Activated CD8-positive, alpha-beta T cell treated with anti-CD3 and anti-CD28 coated beads for 36 hours (primary cell): ENCODE measurements around the gene DNAI7. TPM values are rescaled to one million over a fixed set of nuclear protein-coding genes. Genes with fewer than 3 reads are reported as not detected.

Experiments used
- ATAC-seq: fragments of 200-7000 bp; cut with Tn5 transposase; one replicate; pipeline ENCODE4 v1.10.0; 2021; ENCODE audit warnings: mild to moderate bottlenecking, moderate library complexity
- CTCF ChIA-PET: fragments of 350-600 bp; sonication (Branson Sonifier 250); formaldehyde crosslinking; loops from one replicate; lab custom pipeline; 2021; ENCODE audit warnings: antibody characterized with exemption; lab: Charles Lee
- POLR2A ChIA-PET: fragments of 350-600 bp; sonication (Branson Sonifier 250); formaldehyde crosslinking; loops from one replicate; lab custom pipeline; 2021; ENCODE audit warnings: antibody characterized with exemption; lab: Charles Lee
- DNase-seq: peaks from one replicate; pipeline ENCODE4 v3.0.0-alpha.2; 2020
- H3K27ac Mint-ChIP-seq: one replicate; pipeline ENCODE4 v1.8.0; 2021; ENCODE audit warnings: mild to moderate bottlenecking, mixed read lengths
- H3K27me3 Mint-ChIP-seq: one replicate; pipeline ENCODE4 v1.8.0; 2021; ENCODE audit warnings: mixed read lengths
- H3K36me3 Mint-ChIP-seq: one replicate; pipeline ENCODE4 v1.8.0; 2021; ENCODE audit warnings: low read depth, mixed read lengths
- H3K4me1 Mint-ChIP-seq: one replicate; pipeline ENCODE4 v1.8.0; 2021; ENCODE audit warnings: low read depth, mixed read lengths
- H3K4me3 Mint-ChIP-seq: one replicate; pipeline ENCODE4 v1.8.0; 2021; ENCODE audit warnings: mild to moderate bottlenecking, moderate library complexity, mixed read lengths
- H3K9me3 Mint-ChIP-seq: one replicate; pipeline ENCODE4 v1.8.0; 2021; ENCODE audit warnings: mixed read lengths
- intact Hi-C: fragments of 100-400 bp; cut with micrococcal nuclease; formaldehyde crosslinking; loops from one replicate; pipeline ENCODE4 v1.10.0; 2022
- total RNA-seq, 2 experiments: library from RNA; stranded (reverse); gene quantifications; one replicate each; pipeline ENCODE4 v1.2.3, GENCODE V29; 2021
- TF ChIP-seq, protein P1 (sequence below): fragments of 200-600 bp; IDR thresholded peaks from one replicate; pipeline ENCODE4 v1.8.0; 2022; ENCODE audit warnings: antibody characterized with exemption, mild to moderate bottlenecking

Gene DNAI7
- total RNA-seq, 2 experiments from 2014 or later, result not detected

DNA sequence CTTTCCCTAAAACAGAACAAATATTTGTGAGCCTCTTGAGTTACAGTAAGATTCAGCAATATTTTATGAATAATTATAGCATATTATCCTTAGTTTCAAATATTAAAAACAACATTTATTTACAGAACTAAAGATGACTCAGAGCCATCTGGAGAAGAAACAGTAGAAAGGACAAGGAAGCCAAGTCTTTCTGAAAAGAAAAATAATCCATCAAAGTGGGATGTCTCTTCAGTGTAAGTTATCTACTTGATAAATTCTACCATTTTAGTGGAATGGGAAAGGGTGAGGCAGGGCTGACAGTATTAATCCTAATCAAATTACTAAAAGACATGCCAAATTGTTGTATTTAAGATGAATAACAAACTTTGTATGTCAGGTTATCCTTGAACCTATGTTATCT, 88.1 kb downstream of the DNAI7 start:
- peaks cover 4% of the 10 kb centered on the region for H3K9me3 Mint-ChIP-seq
- no peak overlapping the region for H3K4me3 Mint-ChIP-seq
- no peak overlapping the region for H3K27ac Mint-ChIP-seq
- POLR2A ChIA-PET, result no interaction called here
- CTCF ChIA-PET, result no interaction called here
- H3K4me1 Mint-ChIP-seq, result peaks cover 3% of the 10 kb centered on the region
- ATAC-seq (no peak), DNase-seq (no peak)
- TF ChIP-seq, protein P1, sequence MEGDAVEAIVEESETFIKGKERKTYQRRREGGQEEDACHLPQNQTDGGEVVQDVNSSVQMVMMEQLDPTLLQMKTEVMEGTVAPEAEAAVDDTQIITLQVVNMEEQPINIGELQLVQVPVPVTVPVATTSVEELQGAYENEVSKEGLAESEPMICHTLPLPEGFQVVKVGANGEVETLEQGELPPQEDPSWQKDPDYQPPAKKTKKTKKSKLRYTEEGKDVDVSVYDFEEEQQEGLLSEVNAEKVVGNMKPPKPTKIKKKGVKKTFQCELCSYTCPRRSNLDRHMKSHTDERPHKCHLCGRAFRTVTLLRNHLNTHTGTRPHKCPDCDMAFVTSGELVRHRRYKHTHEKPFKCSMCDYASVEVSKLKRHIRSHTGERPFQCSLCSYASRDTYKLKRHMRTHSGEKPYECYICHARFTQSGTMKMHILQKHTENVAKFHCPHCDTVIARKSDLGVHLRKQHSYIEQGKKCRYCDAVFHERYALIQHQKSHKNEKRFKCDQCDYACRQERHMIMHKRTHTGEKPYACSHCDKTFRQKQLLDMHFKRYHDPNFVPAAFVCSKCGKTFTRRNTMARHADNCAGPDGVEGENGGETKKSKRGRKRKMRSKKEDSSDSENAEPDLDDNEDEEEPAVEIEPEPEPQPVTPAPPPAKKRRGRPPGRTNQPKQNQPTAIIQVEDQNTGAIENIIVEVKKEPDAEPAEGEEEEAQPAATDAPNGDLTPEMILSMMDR, result no peak
- intact Hi-C loops, result no loop called here
- H3K36me3 Mint-ChIP-seq, result peaks cover 32% of the 10 kb centered on the region
- H3K27me3 Mint-ChIP-seq, result no peaks in the 10 kb centered on the region

DNA sequence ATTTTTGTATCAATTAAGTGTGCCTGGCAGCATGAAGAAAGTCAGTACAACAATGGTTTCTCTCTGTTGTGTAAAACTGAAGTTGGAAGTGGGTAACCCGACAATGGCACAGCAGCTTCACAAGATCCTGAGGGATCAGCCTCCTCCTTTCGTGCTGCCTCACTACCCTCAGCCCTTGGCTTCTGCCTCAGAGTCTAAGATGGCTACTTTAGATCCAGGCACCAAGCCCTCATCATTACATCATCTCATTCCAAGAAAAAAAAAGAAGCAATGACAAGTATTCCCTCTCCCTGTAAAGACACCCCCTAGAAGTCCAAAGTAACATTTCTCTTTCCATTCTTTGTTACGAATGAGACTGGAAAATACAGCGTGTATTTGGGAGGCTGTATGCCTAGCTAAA, 92.6 kb downstream of the DNAI7 start:
- Mint-ChIP-seq H3K4me3 (no peak overlapping the region), H3K27ac (no peak overlapping the region), H3K36me3 (peaks cover 22% of the 10 kb centered on the region), H3K9me3 (no peaks in the 10 kb centered on the region), H3K4me1 (peaks cover 8% of the 10 kb centered on the region), H3K27me3 (no peaks in the 10 kb centered on the region)
- ATAC-seq (no peak), DNase-seq (no peak)
- intact Hi-C loops, result no loop called here
- TF ChIP-seq, protein P1, result no peak
- ChIA-PET CTCF (no interaction called here), POLR2A (no interaction called here)

DNA sequence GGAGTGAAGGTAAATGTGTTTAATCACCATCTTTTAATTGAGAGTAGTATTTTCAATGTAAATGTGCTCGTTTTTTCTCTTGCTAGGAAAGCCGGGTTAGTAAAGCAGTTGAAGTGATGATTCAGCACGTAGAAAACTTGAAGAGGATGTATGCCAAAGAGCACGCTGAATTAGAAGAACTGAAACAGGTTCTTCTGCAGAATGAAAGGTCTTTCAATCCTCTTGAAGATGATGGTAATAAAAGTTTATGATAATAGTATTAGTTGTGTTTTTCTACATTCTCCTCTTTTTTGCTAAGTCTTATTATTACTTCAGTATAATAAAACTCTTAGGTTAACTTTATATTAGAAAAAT, 93.9 kb downstream of the DNAI7 start:
- Mint-ChIP-seq H3K4me1 (peaks cover 8% of the 10 kb centered on the region), H3K4me3 (no peak overlapping the region), H3K9me3 (no peaks in the 10 kb centered on the region), H3K27me3 (no peaks in the 10 kb centered on the region), H3K27ac (peak overlapping the region; percentile 13), H3K36me3 (peaks cover 21% of the 10 kb centered on the region)
- intact Hi-C loops, result no loop called here
- ChIA-PET POLR2A (no interaction called here), CTCF (interaction anchor here (1.4 kb wide), 1 partner anchor 108 kb away, joined by 3 read pairs; no protein-coding TSS in a partner anchor)
- TF ChIP-seq, protein P1, result no peak
- no peak for DNase-seq
- no peak for ATAC-seq

DNA sequence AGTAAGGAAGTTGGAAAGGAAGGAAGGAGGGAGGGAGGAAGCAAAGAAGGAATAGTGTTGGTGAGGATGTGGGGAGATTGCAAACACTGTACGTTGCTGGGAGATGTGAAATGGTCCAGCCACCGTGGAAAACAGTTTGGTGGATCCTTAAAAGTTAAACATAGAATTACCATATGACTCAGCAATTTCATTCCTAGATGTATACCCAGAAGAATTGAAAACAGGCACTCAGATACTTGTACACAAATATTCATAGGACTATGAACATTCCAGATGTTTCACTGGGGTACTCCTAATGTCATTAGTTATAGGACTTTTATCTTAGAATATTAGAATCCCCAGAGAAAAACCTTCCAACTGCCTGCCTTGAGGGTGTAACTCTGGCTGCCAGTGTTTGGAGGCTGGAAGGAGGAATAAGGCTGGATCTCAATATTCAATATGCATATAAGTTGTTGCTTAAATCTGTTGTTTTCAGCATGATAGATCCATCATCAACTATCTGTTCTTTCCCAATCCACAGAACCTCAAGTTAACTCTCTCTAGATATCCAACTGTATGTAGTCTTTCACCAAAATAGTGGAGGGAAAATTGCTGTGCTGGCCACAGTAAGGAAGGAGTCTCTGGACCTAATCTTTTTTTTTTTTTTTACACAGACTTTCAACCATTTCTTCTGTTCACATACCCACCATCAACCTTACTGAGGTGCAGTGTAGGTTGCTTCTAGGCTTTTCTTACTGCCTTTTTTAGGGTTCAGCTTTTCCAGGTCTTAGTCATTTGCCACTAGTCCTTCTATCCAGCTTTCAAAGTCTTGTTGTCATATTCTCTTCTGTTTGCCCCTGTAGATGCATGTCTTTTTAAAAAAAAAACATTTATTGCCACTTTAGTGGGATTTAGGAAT, 94.5 kb downstream of the DNAI7 start:
- DNase-seq (no peak), ATAC-seq (no peak)
- Mint-ChIP-seq H3K27ac (peak overlapping the region; percentile 58), H3K4me3 (no peak overlapping the region), H3K4me1 (peaks cover 8% of the 10 kb centered on the region), H3K27me3 (no peaks in the 10 kb centered on the region), H3K9me3 (no peaks in the 10 kb centered on the region), H3K36me3 (peaks cover 20% of the 10 kb centered on the region)
- intact Hi-C loops, result no loop called here
- CTCF ChIA-PET, result interaction anchor here (1.4 kb wide), 1 partner anchor 107 kb away, joined by 3 read pairs; no protein-coding TSS in a partner anchor
- TF ChIP-seq, protein P1, result no peak
- POLR2A ChIA-PET, result no interaction called here

DNA sequence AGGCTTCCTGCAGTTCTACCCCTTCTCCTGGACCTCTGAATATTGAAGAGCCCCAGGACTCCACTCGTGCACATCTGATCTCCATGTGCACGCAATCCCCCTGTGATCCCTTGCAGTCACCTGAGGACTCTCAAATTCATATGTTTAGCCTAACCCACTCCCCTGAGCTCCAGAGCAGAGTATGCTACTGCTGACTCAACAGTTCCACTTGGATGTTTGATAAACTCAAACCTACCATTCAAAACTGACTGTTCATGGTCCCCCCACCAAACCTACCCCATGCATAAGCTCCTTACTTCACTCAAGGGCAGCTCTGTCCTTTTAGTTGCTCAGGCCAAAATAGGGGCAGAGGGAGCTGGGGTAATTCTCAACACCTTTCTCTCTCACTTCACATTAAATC, 96.0 kb downstream of the DNAI7 start:
- Mint-ChIP-seq H3K4me1 (peaks cover 8% of the 10 kb centered on the region), H3K27me3 (no peaks in the 10 kb centered on the region), H3K9me3 (no peaks in the 10 kb centered on the region), H3K4me3 (no peak overlapping the region), H3K27ac (no peak overlapping the region), H3K36me3 (peaks cover 25% of the 10 kb centered on the region)
- CTCF ChIA-PET, result interaction anchor here (0.6 kb wide), 1 partner anchor 10 kb away, joined by 3 read pairs; no protein-coding TSS in a partner anchor
- POLR2A ChIA-PET, result no interaction called here
- ATAC-seq (no peak), DNase-seq (no peak)
- intact Hi-C loops, result no loop called here
- TF ChIP-seq, protein P1, result no peak
